Right lobe of liver (tissue), 6 donors: ENCODE results near the gene TCF15. TPM values are rescaled to one million over a fixed set of nuclear protein-coding genes. Genes with fewer than 3 reads are reported as not detected.
A peak's percentile ranks its signal among the peaks of the same experiment; 100 is the strongest.

Source experiments
- ATAC-seq, 4 donors: fragments of 200-7000 bp; cut with Tn5 transposase; one replicate each; pipeline ENCODE4 v1.9.1; 2020; ENCODE audit warnings: mild to moderate bottlenecking in 4 of 4, moderate library complexity in 4 of 4
- DNase-seq, 3 donors: peaks; one replicate each; pipeline ENCODE4 v3.0.0-alpha.2; 2020
- H3K27ac ChIP-seq, 3 donors: fragments of 200-600 bp; one replicate each; pipeline ENCODE4 v1.8.0; 2022
- H3K27me3 ChIP-seq, 2 donors: fragments of 200-600 bp; one replicate each; pipeline ENCODE4 v1.8.0; 2022
- H3K36me3 ChIP-seq, 4 donors: fragments of 200-600 bp; sonication (generic) in 1 of 4; one replicate each; pipeline versions ENCODE4 v1.5.1 to v1.8.0; 2017 to 2022; ENCODE audit warnings: control low read depth in 1 of 4
- H3K4me1 ChIP-seq, 4 donors: fragments of 200-600 bp; sonication (generic) in 1 of 4; one replicate each; pipeline versions ENCODE4 v1.5.1 to v1.8.0; 2017 to 2022; ENCODE audit warnings: control low read depth in 1 of 4
- H3K4me3 ChIP-seq, 3 donors: fragments of 200-600 bp; one replicate each; pipeline ENCODE4 v1.8.0; 2022
- H3K9me3 ChIP-seq, 4 donors: fragments of 200-600 bp; sonication (generic) in 1 of 4; one replicate each; pipeline versions ENCODE4 v1.5.1 to v1.8.0; 2017 to 2022; ENCODE audit warnings: control low read depth in 1 of 4
- POLR2A ChIP-seq: fragments of 450-650 bp; IDR thresholded peaks from one replicate; pipeline ENCODE4 v1.6.1; 2017; ENCODE audit warnings: antibody characterized with exemption, mild to moderate bottlenecking
- WGBS: methylation state at CpG from one replicate; pipeline ENCODE4 v1.1.6; 2018; ENCODE audit warnings: low coverage, low lambda C conversion rate; ENCODE audit not compliant: insufficient coverage; ENCODE audit errors: missing lambda C conversion rate; 5-methylcytosine and 5-hydroxymethylcytosine counted together
- intact Hi-C, 2 donors: fragments of 100-400 bp; cut with DNase I; formaldehyde crosslinking; loops; one replicate each; pipeline versions ENCODE4 v1.11.2 to v1.14.1; 2022
- long read RNA-seq: library from polyadenylated mRNA; unstranded; transcript quantifications from one replicate; pipeline ENCODE4 v2.0.0, GENCODE V29; 2019
- total RNA-seq, 6 experiments: library from RNA; depleted of rRNA in 2 of 6; stranded (reverse); fragments of >200 nt in 2 of 6; fragmentation: NEBNext Ultra II Directional in 3 of 6; extraction: Animal tissue kit (Norgen Biotek cat#: 25700) in 3 of 6; gene quantifications; one replicate each; pipeline versions ENCODE4 v1.1.0 to v1.2.4, GENCODE V29; 2016 to 2023
- TF ChIP-seq, protein P1 (sequence below), 4 donors: fragments of 200-600 bp in 3 of 4; fragments of 450-650 bp in 1 of 4; IDR thresholded peaks; one replicate each; pipeline versions ENCODE4 v1.5.1 to v1.8.0; 2016 to 2022; ENCODE audit warnings: antibody characterized with exemption in 4 of 4, mild to moderate bottlenecking in 2 of 4
- donor health status: DM: no; HTN: yes; CAD: no.
- donor health status: DM: no; HTN: no; CAD: no.
- donor health status: DM: no; HTN: no; CAD: no.
- donor health status: DM: no; HTN: yes; CAD: no.
- donor health status: DM: no; HTN: yes; CAD: no.

The TCF15 gene, protein sequence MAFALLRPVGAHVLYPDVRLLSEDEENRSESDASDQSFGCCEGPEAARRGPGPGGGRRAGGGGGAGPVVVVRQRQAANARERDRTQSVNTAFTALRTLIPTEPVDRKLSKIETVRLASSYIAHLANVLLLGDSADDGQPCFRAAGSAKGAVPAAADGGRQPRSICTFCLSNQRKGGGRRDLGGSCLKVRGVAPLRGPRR
- total RNA-seq: under 1 TPM in 1 of 6 experiments, not detected in 5; 0.33 TPM
- long read RNA-seq: 0 reads

DNA sequence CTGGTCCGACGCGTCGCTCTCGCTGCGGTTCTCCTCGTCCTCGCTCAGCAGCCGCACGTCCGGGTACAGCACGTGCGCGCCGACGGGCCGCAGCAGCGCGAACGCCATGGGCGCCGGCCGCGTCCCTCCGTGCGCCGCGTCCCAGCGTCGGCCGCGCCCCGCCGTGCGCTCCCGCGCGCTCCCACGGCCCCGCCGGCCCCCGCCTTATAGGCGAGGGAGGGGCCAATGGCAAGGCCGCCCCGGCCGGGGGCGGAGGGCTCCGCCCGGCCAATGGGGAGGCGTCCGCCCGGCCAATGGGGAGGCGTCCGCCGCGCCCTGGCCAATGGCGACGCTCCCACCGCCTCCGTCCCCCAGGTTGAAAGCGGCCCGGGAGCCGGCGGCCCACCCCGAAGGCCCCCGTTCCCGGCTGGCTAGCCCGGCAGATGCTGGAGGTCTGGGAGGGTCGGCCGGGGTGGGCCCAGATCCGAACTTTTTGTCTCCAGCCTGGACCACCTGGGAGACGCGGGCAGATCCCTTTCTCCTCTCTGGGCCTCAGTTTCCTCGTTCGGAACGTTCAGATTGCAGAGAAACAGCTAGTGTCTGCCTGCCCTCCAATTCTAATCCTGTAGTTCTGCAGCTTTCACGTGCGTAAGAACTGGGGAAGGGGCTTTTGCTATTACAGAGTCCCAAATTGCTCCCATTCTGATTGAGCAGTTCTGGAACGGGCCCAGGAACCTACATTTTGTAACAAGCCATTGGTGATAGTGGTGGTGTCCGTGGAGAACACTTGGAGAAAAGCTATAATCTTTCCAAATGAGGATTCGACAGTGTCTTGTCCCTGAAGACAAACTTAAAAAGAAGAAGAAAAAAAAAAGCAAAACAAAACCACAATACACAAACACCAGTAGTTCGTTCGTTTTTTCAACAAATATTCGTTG is at the start of gene TCF15:
Gene TCF15 (minus strand): TSS at position 180 of the 917 bp plus-strand sequence. CDS start 72 bp downstream, at position 108.
- Histone ChIP-seq H3K36me3 (no peaks in the 10 kb centered on the region), H3K4me3 (no peak within 1 kb of the TSS), H3K27ac (no peak within 1 kb of the TSS), H3K9me3 (no peaks in the 10 kb centered on the region), H3K4me1 (no peaks in the 10 kb centered on the region), H3K27me3 (peaks cover 0 to 6% of the 10 kb centered on the region in 2 donors)
- ATAC-seq (peak; percentile 61 to 78 (median 70)), DNase-seq (peak in 1 of 3 donors; percentile 42)
- TF ChIP-seq POLR2A: no peak
- TF ChIP-seq, protein P1, sequence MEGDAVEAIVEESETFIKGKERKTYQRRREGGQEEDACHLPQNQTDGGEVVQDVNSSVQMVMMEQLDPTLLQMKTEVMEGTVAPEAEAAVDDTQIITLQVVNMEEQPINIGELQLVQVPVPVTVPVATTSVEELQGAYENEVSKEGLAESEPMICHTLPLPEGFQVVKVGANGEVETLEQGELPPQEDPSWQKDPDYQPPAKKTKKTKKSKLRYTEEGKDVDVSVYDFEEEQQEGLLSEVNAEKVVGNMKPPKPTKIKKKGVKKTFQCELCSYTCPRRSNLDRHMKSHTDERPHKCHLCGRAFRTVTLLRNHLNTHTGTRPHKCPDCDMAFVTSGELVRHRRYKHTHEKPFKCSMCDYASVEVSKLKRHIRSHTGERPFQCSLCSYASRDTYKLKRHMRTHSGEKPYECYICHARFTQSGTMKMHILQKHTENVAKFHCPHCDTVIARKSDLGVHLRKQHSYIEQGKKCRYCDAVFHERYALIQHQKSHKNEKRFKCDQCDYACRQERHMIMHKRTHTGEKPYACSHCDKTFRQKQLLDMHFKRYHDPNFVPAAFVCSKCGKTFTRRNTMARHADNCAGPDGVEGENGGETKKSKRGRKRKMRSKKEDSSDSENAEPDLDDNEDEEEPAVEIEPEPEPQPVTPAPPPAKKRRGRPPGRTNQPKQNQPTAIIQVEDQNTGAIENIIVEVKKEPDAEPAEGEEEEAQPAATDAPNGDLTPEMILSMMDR (IDR thresholded peaks at IDR 0.05): no peak
- intact Hi-C loops: no loop called here
- 17% methylated on average over 14 of the region's 84 CpGs for WGBS

DNA sequence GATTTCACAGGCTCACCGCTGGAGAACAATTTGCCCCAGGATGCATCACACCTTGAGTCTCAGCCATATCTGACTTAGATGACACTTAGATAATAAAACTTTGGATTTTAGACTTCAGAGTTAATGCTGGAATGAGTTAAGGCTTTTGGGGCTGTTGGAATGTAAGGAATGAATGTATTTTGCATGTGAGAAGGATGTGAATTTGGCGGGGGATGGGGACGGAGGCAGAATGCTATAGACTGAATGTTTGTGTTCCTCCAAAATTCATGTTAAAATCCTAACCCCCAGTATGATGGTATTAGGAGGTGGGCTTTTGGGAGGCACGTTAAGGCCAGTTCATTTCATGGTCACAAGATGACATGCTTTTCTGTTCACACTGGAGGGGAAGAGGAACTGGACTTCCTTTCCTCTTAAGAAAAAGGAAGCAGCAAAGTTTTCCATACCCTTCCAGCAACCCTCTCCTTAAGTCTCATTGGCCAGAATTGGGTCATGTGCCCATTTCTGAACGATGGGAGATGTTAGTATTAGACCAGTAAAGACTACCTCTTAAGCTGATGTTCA is 48.7 kb upstream of the TCF15 start:
- 11% methylated on average over 5 of the region's 5 CpGs for WGBS
- H3K4me1 ChIP-seq: peaks cover 0 to 4% (median 0%) of the 10 kb centered on the region in 4 donors
- TF ChIP-seq, protein P1 (IDR thresholded peaks at IDR 0.05): no peak
- no peak for TF ChIP-seq POLR2A
- no peaks in the 10 kb centered on the region for H3K9me3 ChIP-seq
- DNase-seq: no peak
- no peaks in the 10 kb centered on the region for H3K36me3 ChIP-seq
- intact Hi-C loops: no loop called here
- H3K4me3 ChIP-seq: no peak overlapping the region
- ATAC-seq: peak in 1 of 4 donors; percentile 13
- no peak overlapping the region for H3K27ac ChIP-seq
- H3K27me3 ChIP-seq: peaks cover 0 to 10% of the 10 kb centered on the region in 2 donors

DNA sequence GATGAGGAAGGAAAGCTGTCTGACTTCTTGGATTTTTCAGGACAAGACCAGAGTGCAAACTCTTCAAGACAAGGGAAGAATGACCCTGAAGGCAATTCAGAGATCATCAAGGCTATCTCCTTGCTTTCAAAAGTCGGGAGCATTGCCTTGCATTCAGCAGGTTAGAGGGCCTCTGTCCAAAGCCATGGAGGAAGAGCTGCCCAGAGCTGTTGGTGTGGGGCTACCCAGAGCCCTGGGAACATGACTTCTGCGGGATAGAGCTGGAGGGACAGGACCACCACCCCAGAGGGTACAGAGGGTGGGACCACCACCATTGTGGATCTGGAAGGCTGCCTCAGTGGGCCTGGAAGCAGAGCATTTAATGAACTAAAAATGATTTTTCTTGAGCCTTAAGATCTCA is 48.1 kb upstream of the TCF15 start:
- DNase-seq (peak in 1 of 3 donors; percentile 27), ATAC-seq (no peak)
- Histone ChIP-seq H3K4me3 (no peak overlapping the region), H3K9me3 (no peaks in the 10 kb centered on the region), H3K4me1 (peaks cover 0 to 7% (median 0%) of the 10 kb centered on the region in 4 donors), H3K27ac (no peak overlapping the region), H3K36me3 (no peaks in the 10 kb centered on the region), H3K27me3 (peaks cover 0 to 10% of the 10 kb centered on the region in 2 donors)
- 40% methylated on average over 1 of the region's 2 CpGs for WGBS
- TF ChIP-seq POLR2A: no peak
- TF ChIP-seq, protein P1 (IDR thresholded peaks at IDR 0.05): no peak
- intact Hi-C loops: no loop called here

DNA sequence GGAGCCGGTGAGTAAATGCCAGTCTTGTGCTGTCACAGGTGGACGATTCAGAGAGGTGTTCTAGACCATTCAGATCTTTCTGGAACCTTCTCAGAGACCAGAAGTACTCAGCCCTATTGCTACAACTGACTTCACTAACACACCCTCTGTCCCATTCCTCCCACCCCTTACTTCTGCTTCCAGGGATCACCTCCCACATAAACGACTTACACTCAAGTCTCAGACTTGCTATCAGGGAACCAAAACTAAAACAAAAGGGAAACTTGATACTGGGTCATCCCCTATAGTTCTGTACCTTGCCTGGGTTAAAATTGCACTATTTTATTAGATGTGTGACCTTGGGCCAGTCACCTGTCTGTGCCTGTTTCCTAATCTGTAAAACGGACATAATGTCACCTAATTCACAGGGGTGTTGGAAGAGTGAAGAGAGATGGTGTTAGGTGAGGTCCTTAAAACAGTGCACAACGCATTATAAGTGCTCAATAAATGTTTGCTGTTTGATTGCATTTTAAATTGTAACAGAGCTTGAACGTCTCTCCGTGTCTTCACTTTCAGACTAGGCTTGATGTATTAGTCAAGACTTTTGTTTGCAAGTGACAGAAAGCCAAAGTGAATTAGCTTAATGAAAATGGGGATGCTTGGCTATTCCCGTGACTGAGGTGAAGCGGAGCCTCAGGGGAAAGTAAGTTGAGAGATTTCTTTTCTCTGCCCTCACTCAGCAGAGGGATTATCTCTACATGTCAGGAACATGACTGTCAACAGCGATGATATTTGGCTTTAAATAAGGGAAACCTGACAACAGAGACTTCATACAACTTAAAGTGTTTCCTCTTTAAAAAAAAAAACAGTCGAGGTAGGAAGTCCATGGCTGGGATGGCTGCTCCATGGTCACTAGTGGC is 45.9 kb upstream of the TCF15 start:
- intact Hi-C loops: no loop called here
- Histone ChIP-seq H3K27me3 (no peaks in the 10 kb centered on the region), H3K4me1 (peaks cover 0 to 7% (median 0%) of the 10 kb centered on the region in 4 donors), H3K27ac (no peak overlapping the region), H3K9me3 (no peaks in the 10 kb centered on the region), H3K36me3 (no peaks in the 10 kb centered on the region), H3K4me3 (no peak overlapping the region)
- TF ChIP-seq, protein P1 (IDR thresholded peaks at IDR 0.05): no peak
- no peak for TF ChIP-seq POLR2A
- DNase-seq (no peak), ATAC-seq (no peak)
- 67% methylated on average over 10 of the region's 11 CpGs for whole genome bisulfite sequencing
